IMR-90 (cell line): ENCODE measurements around the gene HNRNPH2. TPM values are rescaled to one million over a fixed set of nuclear protein-coding genes. Genes with fewer than 3 reads are reported as not detected.

Experiments used
- ATAC-seq: fragments of 200-7000 bp; cut with Tn5 transposase; 2 replicates; pipeline ENCODE4 v1.9.1; 2020; ENCODE audit warnings: low read depth, mild to moderate bottlenecking, moderate library complexity
- BruUV-seq: library from RNA; stranded (reverse); fragments of 400-500 nt; replicated peaks from 2 replicates; lab custom pipeline; 2021; lab: Mats Ljungman, UMichigan
- CTCF ChIA-PET: fragments of 300-600 bp; formaldehyde crosslinking; extraction: SDS; loops from one replicate; lab custom pipeline; 2021; ENCODE audit warnings: antibody characterized with exemption; lab: Yijun Ruan, JAX
- POLR2A ChIA-PET: fragments of 300-600 bp; sonication (Branson Sonifier 250); formaldehyde crosslinking; loops from one replicate; lab custom pipeline; 2022; ENCODE audit warnings: antibody characterized with exemption; ENCODE audit not compliant: unreplicated experiment; lab: Charles Lee
- DNase-seq: peaks from one replicate; pipeline ENCODE4 v3.0.0; 2013
- H2AFZ ChIP-seq: replicated peaks from 2 replicates; pipeline ENCODE3; 2013; ENCODE audit warnings: low read length, mild to moderate bottlenecking; ENCODE audit not compliant: poor library complexity
- H2AK5ac ChIP-seq: 2 replicates; pipeline ENCODE4 v1.6.1; 2013; ENCODE audit warnings: low read depth, low read length, inconsistent platforms
- H2AK9ac ChIP-seq: replicated peaks from 2 replicates; pipeline ENCODE3; 2013; ENCODE audit warnings: mild to moderate bottlenecking, low read depth, low read length, moderate library complexity; ENCODE audit not compliant: poor library complexity
- H2BK120ac ChIP-seq: 2 replicates; pipeline ENCODE4 v1.6.1; 2013; ENCODE audit warnings: low read depth, low read length, inconsistent platforms
- H2BK15ac ChIP-seq: 3 replicates; pipeline ENCODE4 v1.6.1; 2013; ENCODE audit warnings: low read depth, low read length, inconsistent platforms
- H2BK20ac ChIP-seq: 2 replicates; pipeline ENCODE4 v1.6.1; 2013; ENCODE audit warnings: low read depth, mild to moderate bottlenecking, inconsistent platforms, low read length, moderate library complexity
- H2BK5ac ChIP-seq: 2 replicates; pipeline ENCODE4 v1.6.1; 2013; ENCODE audit warnings: mild to moderate bottlenecking, low read depth, low read length, inconsistent platforms; ENCODE audit not compliant: poor library complexity, severe bottlenecking
- H3K14ac ChIP-seq: replicated peaks from 2 replicates; pipeline ENCODE4 v1.6.1; 2013; ENCODE audit warnings: low read depth, low read length, inconsistent platforms
- H3K18ac ChIP-seq: 2 replicates; pipeline ENCODE4 v1.6.1; 2013; ENCODE audit warnings: low read depth, low read length, control low read depth
- H3K23ac ChIP-seq: 2 replicates; pipeline ENCODE4 v1.6.1; 2013; ENCODE audit warnings: low read depth, low read length, inconsistent platforms
- H3K27ac ChIP-seq: 2 replicates; pipeline ENCODE4 v1.5.1; 2013; ENCODE audit warnings: mild to moderate bottlenecking, control low read depth, low read length; ENCODE audit not compliant: insufficient read depth
- H3K27me3 ChIP-seq: 2 replicates; pipeline ENCODE4 v1.6.1; 2013; ENCODE audit warnings: low read length; ENCODE audit not compliant: control insufficient read depth, insufficient read depth
- H3K36me3 ChIP-seq: 2 replicates; pipeline ENCODE4 v1.6.1; 2013; ENCODE audit warnings: low read length, mixed read lengths; ENCODE audit not compliant: control insufficient read depth, insufficient read depth
- H3K4ac ChIP-seq: 2 replicates; pipeline ENCODE4 v1.6.1; 2013; ENCODE audit warnings: low read depth, low read length, inconsistent platforms
- H3K4me1 ChIP-seq: 2 replicates; pipeline ENCODE4 v1.6.1; 2013; ENCODE audit warnings: low read length, mixed read lengths; ENCODE audit not compliant: control insufficient read depth, insufficient read depth
- H3K4me2 ChIP-seq: 2 replicates; pipeline ENCODE4 v1.6.1; 2013; ENCODE audit warnings: low read depth, mild to moderate bottlenecking, control low read depth, low read length, moderate library complexity
- H3K4me3 ChIP-seq: 2 replicates; pipeline ENCODE4 v1.5.1; 2013; ENCODE audit warnings: low read depth, mild to moderate bottlenecking, control low read depth, low read length, moderate library complexity; ENCODE audit not compliant: insufficient read depth
- H3K56ac ChIP-seq: 2 replicates; pipeline ENCODE4 v1.6.1; 2013; ENCODE audit warnings: low read length, inconsistent platforms; ENCODE audit not compliant: insufficient read depth; ENCODE audit errors: extremely low read depth
- H3K79me1 ChIP-seq, 2 experiments: 2 replicates each; pipeline ENCODE4 v1.6.1; 2013; ENCODE audit warnings: low read length in 2 of 2, inconsistent platforms in 1 of 2, low read depth in 1 of 2
- H3K9ac ChIP-seq: 2 replicates; pipeline ENCODE4 v1.6.1; 2013; ENCODE audit warnings: low read depth, low read length, control low read depth
- H3K9me1 ChIP-seq: 2 replicates; pipeline ENCODE4 v1.6.1; 2013; ENCODE audit warnings: low read length, inconsistent platforms; ENCODE audit not compliant: insufficient read depth
- H3K9me3 ChIP-seq: 2 replicates; pipeline ENCODE4 v1.6.1; 2013; ENCODE audit warnings: low read length; ENCODE audit not compliant: control insufficient read depth, insufficient read depth
- H4K20me1 ChIP-seq: 2 replicates; pipeline ENCODE4 v1.6.1; 2013; ENCODE audit warnings: low read length, inconsistent platforms; ENCODE audit not compliant: insufficient read depth
- H4K5ac ChIP-seq: 2 replicates; pipeline ENCODE4 v1.6.1; 2013; ENCODE audit warnings: mild to moderate bottlenecking, low read depth, low read length, control low read depth
- H4K8ac ChIP-seq, 2 experiments: 2 replicates each; pipeline ENCODE4 v1.6.1; 2013; ENCODE audit warnings: low read depth in 2 of 2, low read length in 2 of 2, control low read depth in 1 of 2, inconsistent platforms in 1 of 2
- H4K91ac ChIP-seq: 2 replicates; pipeline ENCODE4 v1.6.1; 2013; ENCODE audit warnings: low read depth, low read length, inconsistent platforms; ENCODE audit not compliant: insufficient read depth
- NFE2L2 ChIP-seq: fragments of 150-350 bp; IDR thresholded peaks from 2 replicates; pipeline ENCODE4 v1.6.1; 2016; ENCODE audit warnings: low read depth, mild to moderate bottlenecking, low read length
- RCOR1 ChIP-seq: IDR thresholded peaks from 2 replicates; pipeline ENCODE4 v1.6.1; 2012; ENCODE audit warnings: mild to moderate bottlenecking, low read length, improper control_type of control experiment; ENCODE audit not compliant: insufficient replicate concordance
- RFX5 ChIP-seq: IDR thresholded peaks from 2 replicates; pipeline ENCODE4 v1.8.0; 2012; ENCODE audit warnings: low read depth, mild to moderate bottlenecking, low read length, moderate library complexity
- WGBS, 2 experiments: methylation state at CpG; one replicate each; pipeline versions ENCODE4 v1.1.5 to v1.1.7; 2013; ENCODE audit warnings: missing lambda C conversion rate in 2 of 2; ENCODE audit not compliant: insufficient read length in 1 of 2; ENCODE audit errors: extremely low coverage in 2 of 2; 5-methylcytosine and 5-hydroxymethylcytosine counted together
- dilution Hi-C: fragments of 300-500 bp; cut with HindIII; formaldehyde crosslinking; loops from one replicate; pipeline ENCODE4 v1.14.3; 2018; ENCODE audit warnings: low sequenced_read_pairs; ENCODE audit not compliant: unreplicated experiment
- in situ Hi-C: fragments of 300-500 bp; cut with MboI; formaldehyde crosslinking; loops from 3 replicates; pipeline ENCODE4 v1.14.3; 2019; ENCODE audit warnings: low sequenced_read_pairs, inconsistent platforms, mixed read lengths
- intact Hi-C: fragments of 100-400 bp; cut with micrococcal nuclease; formaldehyde crosslinking; loops from 2 replicates; pipeline ENCODE4 v1.10.0; 2022
- polyA plus RNA-seq, 3 experiments: library from polyadenylated mRNA; depleted of rRNA; stranded (reverse); fragments of >200 nt; gene quantifications; 2 replicates each; pipeline ENCODE4 v1.2.3, GENCODE V29; 2012; ENCODE audit warnings: low replicate concordance in 1 of 3
- total RNA-seq: library from RNA; depleted of rRNA; stranded (reverse); fragments of >200 nt; gene quantifications from 2 replicates; pipeline ENCODE4 v1.2.3, GENCODE V29; 2012
- TF ChIP-seq, protein P1 (sequence below): fragments of 150-350 bp; IDR thresholded peaks from 2 replicates; pipeline ENCODE4 v1.6.1; 2016; ENCODE audit warnings: low read depth, mild to moderate bottlenecking, low read length, moderate library complexity, borderline replicate concordance

Gene HNRNPH2
- total and polyA plus RNA-seq, 2 of the 4 experiments (the other 2 are of a cell fraction), result 42.8 to 54.3 TPM

DNA sequence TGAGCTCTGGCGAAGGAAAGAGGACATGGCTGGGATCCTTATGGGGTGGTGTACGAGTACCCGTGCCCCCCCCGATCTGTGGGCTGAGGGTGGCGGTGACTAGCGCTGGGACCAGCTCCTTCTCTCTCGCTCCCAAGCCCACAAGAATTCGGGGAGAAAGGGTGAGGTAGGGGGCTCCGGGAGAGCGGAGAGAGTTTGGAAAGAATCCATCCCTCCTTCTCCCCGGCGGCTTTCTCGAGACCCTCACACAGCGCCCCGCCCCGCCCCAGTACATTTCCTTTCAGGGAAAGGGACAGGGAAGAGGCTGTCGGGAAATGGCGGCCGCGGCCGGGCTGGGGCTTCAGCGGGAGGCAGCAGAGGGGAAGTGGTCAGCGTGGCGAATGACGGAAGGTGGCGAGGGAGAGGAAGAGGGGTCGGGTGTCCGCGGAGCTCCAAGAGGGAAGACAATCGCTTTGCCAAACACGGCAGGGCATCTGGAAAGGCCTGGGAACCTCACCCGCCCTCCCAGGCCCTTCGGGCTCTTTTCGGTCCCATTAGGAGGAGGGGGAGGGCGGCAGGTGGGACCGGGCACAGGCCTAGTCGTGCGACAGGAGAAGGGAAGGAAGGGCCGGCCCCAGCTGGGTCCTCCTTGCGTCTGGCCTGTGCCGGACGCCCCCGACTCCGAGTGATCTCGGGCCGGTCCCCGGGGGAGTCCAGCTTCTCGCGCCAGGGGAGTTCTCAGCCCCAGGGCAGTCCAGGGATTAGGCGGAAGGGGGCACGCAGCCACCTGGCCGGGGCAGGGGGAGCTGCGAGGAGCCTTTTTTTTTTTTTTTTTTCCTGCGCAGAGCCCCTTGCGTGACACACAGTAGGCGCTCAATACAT is 10.2 kb downstream of the HNRNPH2 start:
- no peak for DNase-seq
- Histone ChIP-seq H3K4me2 (peak overlapping the region; percentile 67), H3K14ac (peak overlapping the region; percentile 94), H3K4me1 (peaks cover 4% of the 10 kb centered on the region; the same call in 1 of the 2 replicates), H3K36me3 (no peaks in the 10 kb centered on the region), H3K18ac (peak overlapping the region; percentile 81), H3K9ac (peak overlapping the region; percentile 97), H2AK9ac (peak overlapping the region; percentile 48), H4K20me1 (no peaks in the 10 kb centered on the region), H2AFZ (peak overlapping the region; percentile 92), H2BK5ac (peak overlapping the region; percentile 57), H3K27me3 (peaks cover 2% of the 10 kb centered on the region; the same call in 1 of the 2 replicates), H3K9me1 (no peaks in the 10 kb centered on the region), H2BK20ac (0 out of 2 replicates have a peak overlapping the region, but pooled peaks have one; percentile 23), H4K5ac (peak overlapping the region; percentile 96), H3K4ac (peak overlapping the region; percentile 89), H2BK15ac (no peak overlapping the region; the same call in 1 of the 3 replicates), H2AK5ac (peak overlapping the region; percentile 17; the same call in 1 of the 2 replicates), H3K56ac (peak overlapping the region; percentile 55), H3K79me1 (no peaks in the 10 kb centered on the region; a peak in 1 of 4 replicates), H3K9me3 (no peaks in the 10 kb centered on the region), H3K27ac (peak overlapping the region; percentile 91), H4K8ac (peak overlapping the region; percentile 97 to 99), H3K4me3 (peak overlapping the region; percentile 63), H3K23ac (peak overlapping the region; percentile 89), H4K91ac (peak overlapping the region; percentile 90), H2BK120ac (peak overlapping the region; percentile 84)
- BruUV-seq, result no TSS peak
- CTCF ChIA-PET, result interaction anchor here (0.7 kb wide), 1 partner anchor 352 kb away, joined by 4 read pairs; no protein-coding TSS in a partner anchor
- TF ChIP-seq NFE2L2 (no peak), RCOR1 (no peak), RFX5 (no peak)
- TF ChIP-seq, protein P1, sequence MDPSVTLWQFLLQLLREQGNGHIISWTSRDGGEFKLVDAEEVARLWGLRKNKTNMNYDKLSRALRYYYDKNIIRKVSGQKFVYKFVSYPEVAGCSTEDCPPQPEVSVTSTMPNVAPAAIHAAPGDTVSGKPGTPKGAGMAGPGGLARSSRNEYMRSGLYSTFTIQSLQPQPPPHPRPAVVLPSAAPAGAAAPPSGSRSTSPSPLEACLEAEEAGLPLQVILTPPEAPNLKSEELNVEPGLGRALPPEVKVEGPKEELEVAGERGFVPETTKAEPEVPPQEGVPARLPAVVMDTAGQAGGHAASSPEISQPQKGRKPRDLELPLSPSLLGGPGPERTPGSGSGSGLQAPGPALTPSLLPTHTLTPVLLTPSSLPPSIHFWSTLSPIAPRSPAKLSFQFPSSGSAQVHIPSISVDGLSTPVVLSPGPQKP, result no peak
- intact Hi-C loops (loop anchor here (2.0 to 5.0 kb wide), 3 partner anchors 64 to 174 kb away; partner anchors contain the start of gene ARMCX1), in situ Hi-C loops (loop anchor here (5.0 kb wide), 1 partner anchor 379 kb away; no protein-coding TSS in a partner anchor), dilution Hi-C loops (no loop called here)
- 18% methylated on average over 12 of the region's 56 CpGs; no CpG with 5 or more reads in 1 of the 2 experiments for WGBS, 2 experiments
- POLR2A ChIA-PET, result interaction anchor here (0.7 kb wide), 1 partner anchor 149 kb away, joined by 8 read pairs; no protein-coding TSS in a partner anchor
- ATAC-seq, result peak; percentile 65
